Measurements from ENCODE around the gene UPK1A. TPM values are rescaled to one million over a fixed set of nuclear protein-coding genes. Genes with fewer than 3 reads are reported as not detected.

UPK1A gene
- total and polyA plus RNA-seq, 9 of the 15 experiments (the other 6 are each of a cell fraction or from before 2014, with no cell fraction given) = 0.06 to 0.13 TPM; not detected in 7

GRCh38 chr19:35661995-35662340 lies 4.3 kb upstream of the UPK1A start (continued):
- no peak for TF ChIP-seq HMGN3 (IDR thresholded peaks at IDR 0.05; ENCODE audit: borderline replicate concordance, extremely low read depth, insufficient read length, low read depth, low read length)
- TF ChIP-seq STAT5B (CRISPR knock-in tag; IDR thresholded peaks at IDR 0.05) = no peak

GRCh38 chr19:35663981-35664380 lies 2.3 kb upstream of the UPK1A start:
- DNase-seq (ENCODE audit: extremely low read depth in 1 of 4, low spot score in 3 of 4) (no peak), FAIRE-seq (no peak), ATAC-seq (no peak)
- H3K27me3 ChIP-seq (ENCODE audit: control insufficient read depth in 2 of 2, insufficient read depth in 2 of 2, low read length in 2 of 2) = peaks cover 11 to 20% of the 10 kb centered on the region in 2 experiments; a peak in 4 of 5 replicates
- ChIA-PET CTCF (ENCODE audit: low intra/inter-chr PET ratio) (no interaction called here), POLR2A (interaction anchor here (1.2 kb wide), 1 partner anchor 10 kb away, joined by 3 read pairs; no protein-coding TSS in a partner anchor)
- no peaks in the 10 kb centered on the region for H3K36me3 ChIP-seq (ENCODE audit: control insufficient read depth, insufficient read depth, low read length)
- no peaks in the 10 kb centered on the region for H4K20me1 ChIP-seq (replicated peaks; ENCODE audit: control insufficient read depth, insufficient read depth, low read length)
- H3K9me3 ChIP-seq (replicated peaks; ENCODE audit: control insufficient read depth, insufficient read depth, low read depth, low read length) = no peaks in the 10 kb centered on the region
- no peak overlapping the region for H3K4me3 ChIP-seq
- no peak overlapping the region for H3K4me2 ChIP-seq (ENCODE audit: insufficient read depth, low read length)
- no peaks in the 10 kb centered on the region for H3K9me1 ChIP-seq (ENCODE audit: control insufficient read depth, insufficient read depth, low read length)
- no peak overlapping the region for H3K9ac ChIP-seq (ENCODE audit: insufficient read depth in 1 of 2, low read depth in 2 of 2, low read length in 2 of 2)
- no peaks in the 10 kb centered on the region for H3K79me2 ChIP-seq (ENCODE audit: control insufficient read depth, insufficient read depth, low read length)
- H3K27ac ChIP-seq (ENCODE audit: extremely low read depth, low read depth, low read length) = no peak overlapping the region
- 10% methylated on average over 3 of the region's 3 CpGs for WGBS (ENCODE audit: insufficient coverage, low coverage, missing lambda C conversion rate)
- no TSS peak for BruUV-seq (replicated peaks)
- H2AFZ ChIP-seq (ENCODE audit: low read depth, low read length) = no peak overlapping the region
- peaks cover 0 to 12% of the 10 kb centered on the region in 2 experiments; a peak in 2 of 5 replicates for H3K4me1 ChIP-seq (replicated peaks in 1 of 2; ENCODE audit: control insufficient read depth in 2 of 2, insufficient read depth in 2 of 2, low read length in 2 of 2)
- TF ChIP-seq MAFK (IDR thresholded peaks at IDR 0.05; ENCODE audit: low read length) = no peak
- no peak for TF ChIP-seq ZNF717 (CRISPR knock-in tag; IDR thresholded peaks at IDR 0.05)
- TF ChIP-seq TEAD4 (IDR thresholded peaks at IDR 0.05; ENCODE audit: low read length) = no peak
- no peak for TF ChIP-seq TEAD4 (CRISPR knock-in tag; IDR thresholded peaks at IDR 0.05; ENCODE audit: borderline replicate concordance)
- TF ChIP-seq WHSC1 (IDR thresholded peaks at IDR 0.05; ENCODE audit: low read length) = no peak
- TF ChIP-seq KLF6 (CRISPR knock-in tag; IDR thresholded peaks at IDR 0.05; ENCODE audit: borderline replicate concordance) = no peak
- TF ChIP-seq HIVEP1 (CRISPR knock-in tag; IDR thresholded peaks at IDR 0.05) = no peak
- TF ChIP-seq HDAC1 (IDR thresholded peaks at IDR 0.05) = no peak
- TF ChIP-seq MEIS2 (IDR thresholded peaks at IDR 0.05; ENCODE audit: partially characterized antibody) = no peak
- TF ChIP-seq SP1 (CRISPR knock-in tag; IDR thresholded peaks at IDR 0.05) = no peak
- no peak for TF ChIP-seq FOXK1 (CRISPR knock-in tag; IDR thresholded peaks at IDR 0.05; ENCODE audit: borderline replicate concordance)
- no peak for TF ChIP-seq ZNF695 (CRISPR knock-in tag; IDR thresholded peaks at IDR 0.05)
- TF ChIP-seq MXD1 (CRISPR knock-in tag; IDR thresholded peaks at IDR 0.05; ENCODE audit: borderline replicate concordance, poor library complexity, severe bottlenecking) = no peak
- TF ChIP-seq TCF7 (IDR thresholded peaks at IDR 0.05; ENCODE audit: borderline replicate concordance) = no peak
- no peak for TF ChIP-seq HDAC3 (IDR thresholded peaks at IDR 0.05; ENCODE audit: borderline replicate concordance, partially characterized antibody)
- no peak for TF ChIP-seq PURB (CRISPR knock-in tag; IDR thresholded peaks at IDR 0.05; ENCODE audit: low read depth)
- intact Hi-C loops (cut with micrococcal nuclease) = no loop called here
- in situ Hi-C loops (cut with MboI) = no loop called here

All from K562 (cell line).